Measurements from ENCODE around the gene ZNF230.

ZNF230 gene

GRCh38 chr19:44002212-44002565, 568 bp upstream of the ZNF230 start:
- no peak for TF ChIP-seq CTCF (IDR thresholded peaks at IDR 0.05)
- H3K27me3 ChIP-seq = no peaks in the 10 kb centered on the region
- H3K4me3 ChIP-seq = peak overlapping the region; percentile 67 to 82
- H3K4me1 ChIP-seq = peaks cover 0 to 16% (median 9%) of the 10 kb centered on the region in 4 donors
- H3K9me3 ChIP-seq = peaks cover 0 to 25% (median 24%) of the 10 kb centered on the region in 3 donors
- peak overlapping the region; percentile 76 to 84 for H3K27ac ChIP-seq
- intact Hi-C loops (cut with DNase I; ENCODE audit: low total_unique reads) = loop anchor here (10.0 kb wide), 2 partner anchors 53 to 93 kb away; partner anchors contain the start of genes ZNF223 and ZNF224
- DNase-seq = no peak
- peaks cover 14 to 25% (median 17%) of the 10 kb centered on the region in 3 donors for H3K36me3 ChIP-seq

- no peak for DNase-seq
- no peak for TF ChIP-seq CTCF (IDR thresholded peaks at IDR 0.05)
- H3K27me3 ChIP-seq = no peaks in the 10 kb centered on the region
- H3K27ac ChIP-seq = peak overlapping the region; percentile 76 to 84
- intact Hi-C loops (cut with DNase I; ENCODE audit: low total_unique reads) = loop anchor here (10.0 kb wide), 2 partner anchors 51 to 91 kb away; partner anchors contain the start of genes ZNF223 and ZNF224
- peak overlapping the region; percentile 67 to 82 for H3K4me3 ChIP-seq
- peaks cover 22 to 31% (median 23%) of the 10 kb centered on the region in 3 donors for H3K36me3 ChIP-seq
- peaks cover 0 to 23% (median 22%) of the 10 kb centered on the region in 3 donors for H3K9me3 ChIP-seq
- H3K4me1 ChIP-seq = peaks cover 0 to 16% (median 9%) of the 10 kb centered on the region in 4 donors
Measured at GRCh38 chr19:44003461-44004009, 778 bp downstream of the ZNF230 start.

- intact Hi-C loops (cut with DNase I; ENCODE audit: low total_unique reads) = loop anchor here (10.0 kb wide), 2 partner anchors 49 to 89 kb away; partner anchors contain the start of genes ZNF223 and ZNF224
- no peak overlapping the region for H3K27ac ChIP-seq
- DNase-seq = no peak
- peaks cover 0 to 16% (median 9%) of the 10 kb centered on the region in 4 donors for H3K4me1 ChIP-seq
- H3K4me3 ChIP-seq = no peak overlapping the region
- H3K36me3 ChIP-seq = peaks cover 47 to 55% (median 47%) of the 10 kb centered on the region in 3 donors
- no peak for TF ChIP-seq CTCF (IDR thresholded peaks at IDR 0.05)
- no peaks in the 10 kb centered on the region for H3K27me3 ChIP-seq
- peaks cover 0 to 44% (median 40%) of the 10 kb centered on the region in 3 donors for H3K9me3 ChIP-seq
Measured at GRCh38 chr19:44005973-44006372, 3.2 kb downstream of the ZNF230 start.

GRCh38 chr19:44007473-44007872, 4.7 kb downstream of the ZNF230 start:
- no peak overlapping the region for H3K4me3 ChIP-seq
- no peak for DNase-seq
- peaks cover 0 to 59% (median 55%) of the 10 kb centered on the region in 3 donors for H3K9me3 ChIP-seq
- H3K4me1 ChIP-seq = peaks cover 0 to 10% (median 7%) of the 10 kb centered on the region in 4 donors
- H3K36me3 ChIP-seq = peaks cover 62 to 70% (median 62%) of the 10 kb centered on the region in 3 donors
- H3K27me3 ChIP-seq = no peaks in the 10 kb centered on the region
- H3K27ac ChIP-seq = no peak overlapping the region
- no peak for TF ChIP-seq CTCF (IDR thresholded peaks at IDR 0.05)
- intact Hi-C loops (cut with DNase I; ENCODE audit: low total_unique reads) = loop anchor here (10.0 kb wide), 2 partner anchors 47 to 87 kb away; partner anchors contain the start of genes ZNF223 and ZNF224

GRCh38 chr19:44010468-44010867, 7.7 kb downstream of the ZNF230 start:
- Histone ChIP-seq H3K27me3 (no peaks in the 10 kb centered on the region), H3K4me3 (no peak overlapping the region), H3K36me3 (peaks cover 66 to 76% (median 70%) of the 10 kb centered on the region in 3 donors), H3K9me3 (peaks cover 0 to 82% (median 80%) of the 10 kb centered on the region in 3 donors), H3K27ac (no peak overlapping the region), H3K4me1 (no peaks in the 10 kb centered on the region)
- intact Hi-C loops (cut with DNase I; ENCODE audit: low total_unique reads) = no loop called here
- no peak for TF ChIP-seq CTCF (IDR thresholded peaks at IDR 0.05)
- no peak for DNase-seq

Data from tibial artery (tissue), 4 donors.